GM12875 (cell line): ENCODE measurements around the gene TRANK1.
"Not testable (repeated sequence)": the region's sequence is repeated elsewhere in the genome, so short reads cannot be mapped to it uniquely, and the experiment has no call there.

Experiments used
- H3K4me3 ChIP-seq: one replicate; pipeline ENCODE4 v1.5.1; 2011; ENCODE audit warnings: low read depth, low read length, control low read depth
- TF ChIP-seq, protein P1 (sequence below): IDR thresholded peaks from 2 replicates; pipeline ENCODE4 v1.5.1; 2011; ENCODE audit warnings: low read depth, mild to moderate bottlenecking, control low read depth, inconsistent platforms, low read length, moderate library complexity, borderline replicate concordance; ENCODE audit not compliant: insufficient read depth

The TRANK1 gene

DNA sequence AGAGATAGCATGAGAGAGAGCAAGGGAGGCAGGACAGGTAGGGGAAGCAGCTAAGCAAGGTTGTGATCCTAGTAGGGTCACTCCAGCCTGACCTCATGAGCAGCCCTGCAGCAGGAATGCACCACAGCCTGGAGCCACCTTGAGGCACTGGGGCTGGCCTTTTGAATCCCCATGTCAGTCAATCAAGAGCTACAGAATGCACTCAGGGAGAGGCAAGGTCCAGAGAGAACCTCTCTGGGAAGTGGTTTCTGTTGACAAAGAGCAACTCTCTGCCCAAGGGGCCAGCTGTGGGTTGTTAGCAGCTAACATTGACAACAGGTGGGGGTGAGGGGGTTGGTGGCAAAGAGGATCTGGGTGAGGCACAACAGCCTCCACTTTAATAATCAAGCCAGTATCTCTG, 54.6 kb downstream of the TRANK1 start:
- TF ChIP-seq, protein P1, sequence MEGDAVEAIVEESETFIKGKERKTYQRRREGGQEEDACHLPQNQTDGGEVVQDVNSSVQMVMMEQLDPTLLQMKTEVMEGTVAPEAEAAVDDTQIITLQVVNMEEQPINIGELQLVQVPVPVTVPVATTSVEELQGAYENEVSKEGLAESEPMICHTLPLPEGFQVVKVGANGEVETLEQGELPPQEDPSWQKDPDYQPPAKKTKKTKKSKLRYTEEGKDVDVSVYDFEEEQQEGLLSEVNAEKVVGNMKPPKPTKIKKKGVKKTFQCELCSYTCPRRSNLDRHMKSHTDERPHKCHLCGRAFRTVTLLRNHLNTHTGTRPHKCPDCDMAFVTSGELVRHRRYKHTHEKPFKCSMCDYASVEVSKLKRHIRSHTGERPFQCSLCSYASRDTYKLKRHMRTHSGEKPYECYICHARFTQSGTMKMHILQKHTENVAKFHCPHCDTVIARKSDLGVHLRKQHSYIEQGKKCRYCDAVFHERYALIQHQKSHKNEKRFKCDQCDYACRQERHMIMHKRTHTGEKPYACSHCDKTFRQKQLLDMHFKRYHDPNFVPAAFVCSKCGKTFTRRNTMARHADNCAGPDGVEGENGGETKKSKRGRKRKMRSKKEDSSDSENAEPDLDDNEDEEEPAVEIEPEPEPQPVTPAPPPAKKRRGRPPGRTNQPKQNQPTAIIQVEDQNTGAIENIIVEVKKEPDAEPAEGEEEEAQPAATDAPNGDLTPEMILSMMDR, result no peak
- no peak overlapping the region for H3K4me3 ChIP-seq

DNA sequence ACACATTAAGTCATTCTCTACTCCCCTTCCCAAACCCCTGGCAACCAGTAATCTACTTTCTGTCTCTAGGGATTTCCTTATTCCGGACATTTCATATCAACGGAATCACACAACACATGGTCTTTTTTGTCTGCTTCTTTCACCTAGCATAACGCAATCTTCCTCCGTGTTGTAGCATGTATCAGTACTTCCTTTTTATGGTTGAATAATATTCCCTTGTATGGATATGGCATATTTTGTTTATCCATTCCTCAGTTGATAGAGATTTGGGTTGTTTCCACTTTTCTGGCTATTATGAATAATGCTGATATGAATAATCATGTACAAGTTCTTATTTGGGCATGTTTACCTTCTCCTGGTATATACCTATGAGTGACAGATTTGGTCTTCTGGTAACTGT, 63.1 kb downstream of the TRANK1 start:
- TF ChIP-seq, protein P1, result no peak
- H3K4me3 ChIP-seq, result no peak overlapping the region

DNA sequence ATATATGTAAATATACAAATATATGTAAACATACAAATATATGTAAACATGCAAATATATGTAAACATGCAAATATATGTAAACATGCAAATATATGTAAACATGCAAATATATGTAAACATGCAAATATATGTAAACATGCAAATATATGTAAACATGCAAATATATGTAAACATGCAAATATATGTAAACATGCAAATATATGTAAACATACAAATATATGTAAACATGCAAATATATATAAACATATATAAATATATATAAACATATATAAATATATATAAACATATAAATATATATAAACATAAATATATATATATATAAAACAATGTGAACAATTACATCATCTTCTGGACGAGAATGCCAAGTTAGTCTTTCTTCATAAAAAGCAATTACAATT, 65.0 kb downstream of the TRANK1 start:
- not testable (repeated sequence) for H3K4me3 ChIP-seq

DNA sequence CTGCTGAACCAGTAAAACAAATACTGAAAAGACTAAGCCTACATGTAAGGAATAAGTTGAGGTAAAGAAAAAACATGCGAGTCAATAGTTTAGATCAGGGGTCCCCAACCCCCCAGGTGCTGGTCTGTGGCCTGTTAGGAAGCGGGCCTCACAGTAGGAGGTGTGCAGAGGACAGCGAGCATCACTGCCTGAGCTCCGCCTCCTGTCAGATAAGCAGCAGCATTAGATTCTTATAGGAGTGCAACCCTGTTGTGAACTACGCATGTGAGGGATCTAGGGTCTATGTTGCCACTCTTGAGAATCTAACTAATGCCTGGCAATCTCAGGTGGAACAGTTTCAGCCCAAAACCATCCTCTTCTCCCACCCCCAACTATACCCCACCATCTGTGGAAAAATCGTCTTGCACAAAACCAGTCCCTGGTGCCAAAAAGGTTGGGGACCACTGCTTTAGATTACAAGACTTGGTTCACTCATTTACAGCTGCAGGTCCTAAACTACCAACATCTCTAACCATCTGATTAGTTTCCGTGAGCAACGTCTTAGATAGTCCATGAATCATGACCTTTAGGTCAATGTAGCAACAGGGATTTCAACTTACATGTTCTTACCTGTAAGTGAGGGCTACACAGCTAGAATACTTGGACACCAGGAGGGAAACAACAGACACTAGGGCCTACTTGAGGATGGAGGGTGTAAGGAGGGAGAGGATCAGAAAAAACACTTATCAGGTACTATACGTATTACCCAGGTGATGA, 66.7 kb downstream of the TRANK1 start:
- H3K4me3 ChIP-seq, result no peak overlapping the region
- TF ChIP-seq, protein P1, result no peak

DNA sequence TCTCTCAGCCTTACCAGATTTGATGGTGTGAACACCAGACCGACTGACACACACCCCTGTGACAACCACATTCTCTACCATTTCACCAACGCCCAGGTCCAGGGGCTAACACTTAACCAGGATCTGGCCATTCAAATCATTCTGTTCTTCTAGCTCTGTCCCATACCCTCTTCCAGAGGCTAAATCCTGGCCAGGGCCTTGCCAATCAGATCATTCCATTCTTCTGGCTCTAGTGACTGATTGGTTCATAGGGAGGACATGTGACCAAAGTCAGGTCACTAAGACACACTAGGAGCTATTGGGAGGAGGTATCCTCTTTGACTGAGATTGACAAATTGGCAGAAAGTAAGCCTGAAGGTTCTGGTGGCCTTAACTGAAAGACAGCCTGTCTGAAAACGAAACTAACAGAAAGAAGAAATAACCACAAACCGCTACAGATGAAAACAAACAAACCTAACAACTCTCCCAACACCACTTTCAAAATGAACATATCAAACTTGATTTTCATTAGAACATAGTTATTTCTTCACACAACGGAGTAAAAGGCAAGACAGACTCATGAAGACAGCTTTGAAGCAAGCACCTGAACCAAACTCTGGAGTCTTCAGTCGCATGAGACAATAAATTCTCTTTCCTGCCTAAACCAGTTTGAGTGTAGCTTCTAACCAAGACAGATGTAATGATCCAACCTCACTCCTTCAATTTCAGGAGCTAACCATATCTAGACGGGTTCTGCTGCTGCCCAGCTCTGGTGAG, 68.5 kb downstream of the TRANK1 start:
- no peak overlapping the region for H3K4me3 ChIP-seq
- TF ChIP-seq, protein P1, result no peak

DNA sequence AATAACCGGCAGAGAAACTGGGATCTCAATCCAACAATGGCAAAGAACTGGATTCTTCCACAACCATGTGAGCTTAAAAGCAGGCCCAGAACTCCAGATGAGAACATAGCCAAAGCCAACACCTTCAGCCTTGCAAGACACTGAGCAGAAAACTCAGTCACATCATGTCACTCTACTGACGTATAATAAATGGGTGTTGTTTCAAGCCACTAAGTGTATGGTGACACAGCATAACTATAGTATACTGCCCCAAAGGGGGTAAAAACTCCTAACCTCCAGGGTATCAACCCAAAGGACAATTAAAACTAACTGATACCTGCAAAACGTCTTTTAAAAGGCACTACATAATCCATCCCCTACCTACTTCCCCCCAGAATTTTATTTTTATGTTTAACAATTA, 69.5 kb downstream of the TRANK1 start:
- TF ChIP-seq, protein P1, result no peak
- no peak overlapping the region for H3K4me3 ChIP-seq

DNA sequence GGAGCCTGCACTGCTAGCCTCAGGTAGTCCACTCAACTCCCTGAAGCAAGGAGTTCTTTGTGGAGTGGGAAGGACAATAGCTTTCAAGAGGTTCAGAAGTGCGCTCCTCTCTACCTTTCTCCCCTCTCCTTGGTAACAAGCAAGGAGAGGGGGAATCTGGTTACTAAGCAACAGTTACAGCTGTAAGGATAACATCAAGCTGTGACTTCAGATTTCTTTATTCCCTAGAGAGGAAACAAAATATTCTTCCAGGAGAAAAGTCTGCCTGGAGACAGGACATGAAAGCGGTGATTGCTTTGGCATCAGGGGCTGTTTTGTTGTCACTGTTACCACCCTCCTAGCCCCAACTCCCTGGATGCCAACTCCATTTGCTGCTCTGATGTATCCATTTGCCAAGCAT, 70.4 kb downstream of the TRANK1 start:
- no peak overlapping the region for H3K4me3 ChIP-seq
- TF ChIP-seq, protein P1, result no peak
